GM19438 (cell line): Measurements from ENCODE around the gene TMEM9B.
"Not testable (repeated sequence)": the region's sequence is repeated elsewhere in the genome, so short reads cannot be mapped to it uniquely, and the experiment has no call there.

Experiments
- ATAC-seq: cut with Tn5 transposase; IDR thresholded peaks from one replicate; pipeline ENCODE4 v1.9.1; 2021; ENCODE audit warnings: low read depth; ENCODE audit not compliant: unreplicated experiment

The TMEM9B gene

GRCh38 chr11:8979365-8979764 lies 15.1 kb upstream of the TMEM9B start:
- ATAC-seq, result not testable (repeated sequence)

DNA sequence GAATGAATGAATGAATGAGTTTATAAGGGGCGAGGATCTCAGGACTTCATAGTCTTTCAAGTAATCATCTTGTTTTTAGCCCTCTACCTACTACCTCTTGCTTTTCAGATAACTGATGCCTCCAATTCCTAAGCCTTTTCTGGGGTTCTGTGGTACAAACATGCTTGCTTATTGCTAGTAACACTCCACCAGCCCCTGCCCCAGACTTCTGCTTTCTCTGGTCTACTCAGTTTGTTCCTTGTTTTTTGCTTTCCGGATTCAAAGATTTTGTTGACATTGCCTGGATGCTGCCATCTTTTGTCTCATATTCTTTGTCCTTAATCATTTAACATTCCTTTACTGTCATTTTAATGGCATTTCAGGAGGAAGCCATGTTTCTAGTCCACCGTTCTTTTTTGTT lies 8.9 kb upstream of the TMEM9B start:
- ATAC-seq, result no peak

DNA sequence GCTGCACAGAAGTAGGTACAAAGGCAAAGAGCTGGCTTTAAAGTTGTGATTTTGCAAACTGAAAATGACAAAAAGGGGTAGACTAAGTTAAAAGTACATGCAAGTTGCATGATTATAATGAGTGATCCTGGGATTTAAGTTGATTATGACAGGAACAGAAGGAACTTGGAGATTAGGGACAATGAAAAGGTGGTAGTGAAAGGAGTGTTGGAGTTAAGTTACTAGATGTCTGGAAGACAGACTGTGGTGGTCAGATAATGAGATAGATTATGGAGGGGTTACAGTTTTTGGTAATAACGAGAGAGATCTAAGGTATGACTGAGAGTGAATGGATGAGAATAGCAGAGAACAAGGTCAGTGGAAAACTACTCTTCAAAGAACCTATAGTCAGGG lies 7.7 kb upstream of the TMEM9B start:
- no peak for ATAC-seq

DNA sequence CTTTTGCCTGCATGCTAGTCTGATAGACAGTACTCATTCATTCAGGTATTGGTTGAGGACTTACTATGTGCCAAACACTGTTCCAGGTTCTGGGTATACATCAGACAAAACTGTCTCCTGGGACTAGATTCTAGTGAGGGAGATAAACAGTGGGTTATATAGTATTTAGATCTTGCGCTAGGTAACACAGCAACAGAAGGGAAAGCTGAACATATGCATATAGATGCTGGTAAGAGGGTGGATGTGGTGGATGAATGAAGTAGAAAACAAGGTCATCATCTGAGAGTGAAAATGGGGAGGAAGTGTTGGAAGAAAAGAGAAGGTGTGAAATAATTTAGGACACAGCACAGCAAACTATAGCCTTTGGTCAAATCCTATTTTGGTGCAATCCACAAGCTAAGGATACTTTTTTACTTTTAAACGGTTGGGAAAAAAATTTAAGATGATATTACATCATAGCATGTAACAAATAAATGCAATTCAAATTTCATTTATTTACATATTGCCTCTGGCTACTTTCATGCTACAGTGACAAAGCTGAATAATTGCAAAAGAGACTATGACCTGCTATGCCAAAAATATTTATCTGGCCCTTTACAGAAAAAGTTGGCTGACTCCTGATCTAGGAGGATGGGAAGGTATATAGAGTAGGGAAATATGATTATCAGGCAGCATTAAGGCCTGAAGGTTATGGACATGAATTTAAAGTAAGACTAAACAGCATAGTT lies 7.1 kb upstream of the TMEM9B start:
- ATAC-seq, result no peak

- ATAC-seq, result no peak
Measured at GRCh38 chr11:8967184-8967583, 2.9 kb upstream of the TMEM9B start.

- peak; percentile 60 for ATAC-seq
Measured at GRCh38 chr11:8963569-8964323, 496 bp downstream of the TMEM9B start.

- ATAC-seq, result no peak
Measured at GRCh38 chr11:8962841-8963240, 1.4 kb downstream of the TMEM9B start.

GRCh38 chr11:8961401-8961800 lies 2.8 kb downstream of the TMEM9B start:
- no peak for ATAC-seq

- no peak for ATAC-seq
Measured at GRCh38 chr11:8959546-8960166, 4.6 kb downstream of the TMEM9B start.

- ATAC-seq, result no peak
Measured at GRCh38 chr11:8956860-8957259, 7.4 kb downstream of the TMEM9B start.

DNA sequence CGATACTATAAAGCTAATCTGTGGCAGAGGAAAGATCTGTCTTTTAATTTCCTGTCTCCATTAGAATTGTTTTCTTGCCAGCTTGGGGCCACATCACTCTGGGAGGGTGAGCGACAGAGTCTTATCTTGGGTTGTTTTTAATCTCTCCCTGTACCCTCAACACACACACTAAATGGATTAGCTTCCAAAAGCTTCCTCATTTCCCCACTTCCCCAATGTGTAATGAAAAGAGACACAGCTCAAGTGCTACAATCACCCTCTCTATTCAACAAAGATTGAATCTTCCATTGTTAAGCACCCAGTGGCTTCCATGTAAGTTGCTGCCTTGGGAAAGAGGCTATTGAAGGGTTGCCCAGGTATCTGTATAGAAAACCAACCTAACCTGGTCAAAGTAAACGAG lies 15.4 kb downstream of the TMEM9B start:
- ATAC-seq, result no peak

DNA sequence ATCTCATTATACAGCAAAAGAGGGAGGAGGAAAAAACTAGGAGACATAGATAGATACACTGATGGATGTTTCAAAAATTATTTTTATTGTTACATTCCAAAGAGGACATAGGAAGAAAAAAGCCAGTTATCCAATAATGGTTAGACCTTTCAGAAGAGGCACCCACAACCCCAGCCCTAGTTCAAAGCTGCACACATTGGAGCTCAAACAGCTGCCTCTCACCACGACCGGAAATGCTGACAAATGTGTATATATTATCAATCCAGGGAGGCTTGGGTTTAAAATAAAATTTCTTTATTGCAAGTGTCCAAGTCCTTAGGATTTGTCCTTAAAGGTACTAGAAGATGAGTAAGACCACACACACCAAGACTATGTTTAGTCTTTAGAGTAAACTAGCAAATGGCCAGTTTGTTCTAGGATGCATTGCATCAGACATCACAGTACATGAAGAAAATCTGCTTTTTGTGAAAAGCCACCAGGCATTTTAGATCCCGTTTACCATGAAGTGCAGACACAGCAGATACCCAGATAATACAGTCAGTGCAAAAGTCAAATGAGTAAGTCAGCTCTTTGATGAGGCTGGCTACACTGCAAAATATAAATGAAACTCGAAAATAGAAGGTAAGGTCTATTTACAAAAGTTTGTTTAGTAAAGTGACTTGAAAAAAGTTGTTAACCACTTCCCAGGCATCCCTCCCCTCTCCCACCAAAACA lies 16.9 kb downstream of the TMEM9B start:
- ATAC-seq, result no peak

DNA sequence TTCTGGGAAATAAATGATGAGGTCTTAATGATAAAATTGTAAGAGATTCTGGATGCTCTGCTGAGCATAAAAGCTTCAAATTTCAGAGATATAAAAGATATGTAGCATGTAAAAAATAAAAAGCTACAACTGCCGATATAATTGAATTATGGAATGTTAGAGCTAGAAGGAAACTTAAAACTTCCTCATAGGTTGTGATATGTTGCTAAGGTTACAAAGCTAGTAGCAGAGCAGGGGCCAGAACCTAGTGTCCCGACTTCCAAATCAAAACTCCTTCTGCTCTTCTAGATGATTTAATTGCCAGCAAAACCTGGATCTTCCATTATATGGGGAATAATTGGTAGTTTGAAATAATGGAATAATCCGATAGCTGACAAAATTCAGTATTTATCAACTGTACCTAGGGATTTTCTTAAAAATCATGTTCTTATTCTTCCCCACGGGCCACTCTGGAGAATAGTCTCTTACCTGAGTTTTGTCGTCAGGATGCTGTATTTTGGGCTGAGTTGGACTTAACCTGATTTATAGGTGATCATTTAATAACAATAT lies 21.6 kb downstream of the TMEM9B start, which contains the start of gene ASCL3:
Gene ASCL3, minus strand, starts transcription at position 499 of the 549 bp plus-strand sequence. CDS start 4,855 bp downstream, outside the sequence.
- no peak for ATAC-seq

- ATAC-seq, result no peak
Measured at GRCh38 chr11:8941341-8942103, 22.7 kb downstream of the TMEM9B start.

- ATAC-seq, result no peak
Measured at GRCh38 chr11:8937659-8938058, 26.6 kb downstream of the TMEM9B start.

GRCh38 chr11:8937159-8937558 lies 27.1 kb downstream of the TMEM9B start:
- ATAC-seq, result no peak

DNA sequence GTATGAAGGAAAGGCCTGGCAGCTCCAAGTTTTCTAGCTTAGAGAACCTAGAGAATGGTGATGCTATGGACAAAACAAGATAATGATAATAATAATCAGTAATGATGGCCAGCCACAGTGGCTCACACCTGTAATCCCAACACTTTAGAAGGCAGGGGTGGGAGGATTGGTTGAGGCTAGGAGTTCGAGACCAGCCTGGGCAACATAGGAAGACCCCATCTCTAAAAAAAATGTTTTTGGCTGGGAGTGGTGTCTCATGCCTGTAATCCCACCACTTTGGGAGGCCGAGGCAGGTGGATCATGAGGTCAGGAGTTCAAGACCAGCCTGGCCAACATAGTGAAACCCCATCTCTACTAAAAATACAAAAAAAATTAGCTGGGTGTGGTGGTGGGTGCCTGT lies 28.5 kb downstream of the TMEM9B start:
- ATAC-seq, result not testable (repeated sequence)

DNA sequence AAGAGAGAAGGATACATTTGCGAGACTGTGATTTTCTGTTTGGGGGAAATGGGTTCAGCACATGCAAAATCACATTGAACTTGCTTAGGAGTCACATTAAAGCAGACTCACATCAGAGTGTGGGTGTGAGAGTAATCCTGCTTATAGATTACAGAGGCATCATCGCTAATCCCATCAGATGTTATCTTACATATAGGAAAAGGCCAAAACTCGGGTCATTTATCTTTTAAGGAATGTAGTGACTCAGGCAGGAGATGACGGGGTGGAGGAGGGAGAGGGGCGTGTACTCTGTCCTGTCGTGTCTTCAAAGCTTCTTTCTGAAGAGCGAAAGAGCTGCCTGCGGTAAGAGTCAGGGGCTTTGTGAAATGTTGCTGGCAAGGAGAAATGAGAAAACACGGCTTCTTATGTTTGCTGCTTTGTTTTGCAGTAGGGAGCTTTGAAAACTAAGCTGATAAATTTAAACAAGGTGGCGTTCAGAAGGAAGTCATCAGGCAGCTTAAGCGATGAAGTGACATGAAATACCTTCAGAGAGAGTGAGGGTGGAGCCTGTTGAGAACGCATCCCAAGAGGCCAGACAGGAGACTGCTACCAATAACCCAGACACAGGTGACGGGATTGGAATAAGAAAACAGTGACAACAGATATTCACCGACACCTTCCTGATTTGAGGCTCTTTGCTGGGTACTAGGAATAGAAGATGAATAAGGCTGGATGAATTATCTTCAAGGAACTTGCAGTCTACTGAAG lies 29.3 kb downstream of the TMEM9B start:
- ATAC-seq, result no peak

GRCh38 chr11:8933931-8934330 lies 30.3 kb downstream of the TMEM9B start:
- ATAC-seq, result no peak
